HG03439 (cell line): ENCODE results near the gene RPS6KB2.
"Not testable (repeated sequence)": the region's sequence is repeated elsewhere in the genome, so short reads cannot be mapped to it uniquely, and the experiment has no call there.

Source experiments
- ATAC-seq: cut with Tn5 transposase; IDR thresholded peaks from one replicate; pipeline ENCODE4 v1.9.1; 2021; ENCODE audit warnings: mild to moderate bottlenecking, moderate library complexity; ENCODE audit not compliant: unreplicated experiment

The RPS6KB2 gene

GRCh38 chr11:67397536-67397935 is 30.8 kb upstream of the RPS6KB2 start:
- no peak for ATAC-seq

DNA sequence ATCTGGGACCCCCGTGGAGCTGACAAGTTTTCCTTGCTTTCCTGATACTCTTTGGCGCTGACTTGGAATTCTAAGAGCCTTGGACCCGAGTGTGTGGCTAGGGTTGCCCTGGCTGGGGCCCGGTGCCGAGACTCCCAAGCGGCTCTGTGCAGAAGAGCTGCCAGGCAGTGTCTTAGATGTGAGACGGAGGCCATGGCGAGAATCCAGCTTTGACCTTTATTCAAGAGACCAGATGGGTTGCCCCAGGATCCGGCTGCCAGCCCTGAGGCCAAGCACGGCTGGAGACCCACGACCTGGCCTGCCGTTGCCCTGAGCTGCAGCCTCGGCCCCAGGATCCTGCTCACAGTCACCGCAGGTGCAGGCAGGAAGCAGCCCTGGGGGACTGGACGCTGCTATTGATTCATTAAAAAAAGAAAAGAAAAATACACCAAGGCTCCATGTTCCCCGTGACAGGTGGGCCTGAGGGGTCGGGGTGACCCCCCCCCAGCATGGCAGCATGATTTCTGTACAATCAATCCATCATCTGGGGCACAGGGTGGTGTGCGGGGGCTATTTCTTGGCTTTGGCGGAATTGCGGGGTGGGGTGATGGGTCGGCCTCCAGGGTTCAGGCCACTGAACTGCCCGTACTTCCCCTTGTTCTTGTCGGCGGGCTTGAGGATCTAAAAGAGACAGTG is 30.2 kb upstream of the RPS6KB2 start:
- ATAC-seq, result no peak

GRCh38 chr11:67398661-67399563 is 29.4 kb upstream of the RPS6KB2 start:
- no peak for ATAC-seq

- ATAC-seq, result no peak
These were observed 27.9 kb upstream of the RPS6KB2 start for GRCh38 chr11:67400251-67400941.

DNA sequence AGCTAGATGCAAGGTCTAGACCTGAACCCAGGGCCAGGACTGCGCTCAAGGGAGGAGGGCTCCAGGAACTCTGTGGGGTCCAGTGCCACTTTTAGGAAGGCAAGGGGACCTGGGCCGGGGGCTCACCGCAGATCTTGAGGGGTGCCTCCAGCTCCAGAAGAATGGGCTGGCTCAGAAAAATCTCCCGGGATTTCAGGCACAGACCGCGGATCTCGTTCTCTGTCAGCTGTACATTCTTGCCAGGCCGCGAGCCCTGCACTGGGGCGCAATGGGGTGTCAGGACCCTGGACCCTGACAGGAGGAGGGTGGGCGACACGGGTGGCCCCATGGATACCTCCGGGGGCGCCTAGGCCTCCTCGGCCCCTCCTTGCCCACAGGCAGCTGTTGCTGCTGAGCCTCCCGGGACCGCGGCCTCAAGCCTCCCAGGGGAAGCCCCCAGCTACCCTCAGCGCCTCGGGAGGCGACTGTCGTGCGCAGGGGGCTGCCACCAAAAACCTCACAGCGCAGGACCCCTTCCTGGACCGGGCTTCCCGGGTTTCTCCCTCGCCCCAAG is 27.3 kb upstream of the RPS6KB2 start:
- ATAC-seq, result peak; percentile 6

GRCh38 chr11:67401495-67402191 is 26.7 kb upstream of the RPS6KB2 start, which contains the start of gene PPP1CA:
Gene PPP1CA (minus strand): TSS chr11:67401858. CDS start chr11:67401782, 76 bp downstream.
- ATAC-seq, result peak; percentile 61

- ATAC-seq, result not testable (repeated sequence)
These were observed 26.0 kb upstream of the RPS6KB2 start for GRCh38 chr11:67402192-67402839.

- ATAC-seq, result not testable (repeated sequence)
These were observed 25.2 kb upstream of the RPS6KB2 start for GRCh38 chr11:67403085-67403484.

DNA sequence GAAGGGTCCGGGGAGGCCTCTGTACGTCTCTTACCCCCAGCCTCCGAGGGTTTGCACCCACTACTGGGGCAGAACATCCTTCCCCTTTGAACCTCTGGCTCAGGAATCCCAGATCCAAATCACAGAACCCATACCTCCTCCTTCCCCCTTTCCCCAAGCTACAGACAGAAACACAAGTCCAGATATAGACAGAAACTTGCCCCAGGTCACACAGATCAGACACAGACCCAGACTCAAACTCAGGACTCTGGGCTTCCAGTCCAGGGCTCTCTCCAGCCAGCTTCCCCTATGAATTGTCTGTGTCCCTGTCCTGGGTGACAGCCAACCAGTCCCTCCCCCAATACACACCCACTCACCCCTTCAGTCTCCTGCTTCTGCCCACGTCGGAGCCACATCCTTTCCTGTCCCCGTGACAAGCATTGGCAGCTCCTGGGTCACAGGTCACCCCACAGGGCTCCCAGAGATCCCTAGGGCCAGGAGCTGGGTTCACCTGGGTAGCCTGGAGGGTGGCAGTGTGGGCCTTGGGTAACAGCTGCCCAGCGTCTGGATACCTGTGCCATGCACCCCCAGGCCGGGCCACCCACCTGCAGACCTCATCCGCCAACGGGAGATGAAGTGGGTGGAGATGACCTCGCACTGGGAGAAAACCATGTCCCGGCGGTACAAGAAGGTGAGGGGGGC is 23.6 kb upstream of the RPS6KB2 start:
- no peak for ATAC-seq

DNA sequence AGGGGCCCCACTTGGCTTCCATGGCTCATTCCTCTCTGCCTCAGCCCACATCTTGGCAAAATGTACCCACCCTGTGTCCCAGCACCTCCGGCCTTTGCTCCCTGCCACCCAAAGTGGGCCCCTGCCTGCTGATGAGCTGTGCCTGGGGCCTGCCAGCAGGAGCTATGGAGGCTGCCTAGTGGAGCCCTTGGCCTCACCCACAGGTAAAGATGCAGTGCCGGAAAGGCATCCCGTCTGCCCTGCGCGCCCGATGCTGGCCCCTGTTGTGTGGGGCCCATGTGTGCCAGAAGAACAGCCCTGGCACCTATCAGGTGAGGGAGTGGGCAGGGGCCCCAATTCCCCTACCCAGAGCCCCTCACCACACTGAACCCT is 23.1 kb upstream of the RPS6KB2 start:
- ATAC-seq, result no peak

DNA sequence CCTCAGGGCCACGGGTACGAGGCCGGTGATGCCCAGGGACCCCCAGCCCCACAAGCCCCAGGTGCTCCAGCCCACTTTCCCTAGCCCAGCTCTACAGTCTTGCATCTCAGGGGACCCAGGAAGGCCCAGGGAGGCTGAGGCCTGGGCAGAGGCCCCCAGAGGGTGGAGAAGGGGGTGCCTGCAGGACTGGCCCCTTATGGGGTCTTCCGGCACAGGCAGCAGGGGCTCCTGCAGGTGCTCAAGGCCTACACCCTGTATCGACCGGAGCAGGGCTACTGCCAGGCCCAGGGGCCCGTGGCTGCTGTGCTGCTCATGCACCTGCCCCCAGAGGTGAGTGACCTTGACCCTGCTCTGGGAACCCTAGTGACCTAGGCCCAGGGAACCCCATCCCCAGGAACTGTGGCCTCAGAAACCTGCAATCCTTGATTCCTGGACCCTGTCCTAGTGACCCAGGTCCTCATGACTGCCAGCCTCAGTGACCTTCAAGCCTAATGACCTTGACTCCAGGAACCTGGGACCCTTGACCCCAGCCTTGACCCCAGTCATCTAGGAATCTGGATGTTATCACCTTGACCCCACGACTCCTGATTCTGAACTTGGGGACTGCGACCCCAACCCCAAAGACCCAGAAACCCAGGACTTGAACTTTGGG is 22.5 kb upstream of the RPS6KB2 start:
- no peak for ATAC-seq

DNA sequence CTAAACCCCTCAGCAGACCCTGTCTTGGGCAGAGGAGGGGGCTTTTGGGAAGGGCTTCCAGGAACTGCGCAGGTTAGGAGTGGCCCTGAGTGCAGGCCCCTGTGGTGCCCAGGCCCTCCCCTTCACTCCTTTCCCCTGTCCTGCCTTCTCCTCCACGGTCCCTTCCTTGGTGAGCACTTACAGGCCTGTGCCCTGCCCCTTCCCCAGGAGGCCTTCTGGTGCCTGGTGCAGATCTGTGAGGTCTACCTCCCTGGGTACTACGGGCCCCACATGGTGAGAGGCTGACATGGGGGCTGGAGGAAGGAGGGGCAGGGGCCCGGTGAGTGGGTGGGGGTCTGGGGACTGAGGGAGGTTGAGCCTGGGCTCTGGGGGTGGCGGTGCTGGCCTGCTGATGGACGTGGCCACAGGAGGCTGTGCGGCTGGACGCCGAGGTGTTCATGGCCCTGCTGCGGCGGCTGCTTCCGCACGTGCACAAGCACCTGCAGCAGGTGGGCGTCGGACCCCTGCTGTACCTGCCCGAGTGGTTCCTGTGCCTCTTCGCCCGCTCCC is 21.8 kb upstream of the RPS6KB2 start:
- no peak for ATAC-seq

DNA sequence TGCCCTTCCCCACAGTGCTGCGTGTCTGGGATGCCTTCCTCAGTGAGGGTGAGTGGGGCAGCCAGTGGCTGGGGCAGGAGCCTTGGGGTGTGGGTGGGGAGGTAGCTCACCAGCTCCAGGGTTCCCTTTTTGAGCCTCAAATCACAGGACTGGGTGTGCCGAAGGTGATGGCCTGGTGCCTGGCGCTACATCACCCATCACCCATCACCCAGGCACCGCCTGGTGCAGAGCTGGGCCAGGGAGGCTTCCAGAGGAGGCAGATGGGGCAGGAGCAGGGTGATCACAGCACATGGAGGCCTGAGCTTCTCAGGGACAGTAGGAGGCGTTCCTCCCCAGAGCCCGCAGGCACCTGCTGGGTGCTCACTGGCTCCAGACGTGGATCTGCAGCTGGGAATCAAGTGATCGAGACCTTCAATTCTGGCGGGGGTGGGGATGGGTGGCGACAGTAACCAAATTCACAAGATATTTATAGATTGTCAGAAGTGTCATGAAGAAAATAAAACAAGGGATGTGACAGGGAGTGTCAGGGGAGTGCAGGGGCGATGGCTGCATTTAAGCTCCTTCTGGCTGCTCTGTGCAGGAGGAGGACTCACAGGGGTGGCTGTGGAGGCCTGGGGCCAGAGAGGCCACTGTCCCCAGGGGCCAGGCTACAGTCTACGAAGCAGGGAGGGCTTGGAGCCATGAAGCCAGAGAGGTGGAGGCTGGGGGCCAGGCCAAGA is 21.2 kb upstream of the RPS6KB2 start:
- no peak for ATAC-seq

DNA sequence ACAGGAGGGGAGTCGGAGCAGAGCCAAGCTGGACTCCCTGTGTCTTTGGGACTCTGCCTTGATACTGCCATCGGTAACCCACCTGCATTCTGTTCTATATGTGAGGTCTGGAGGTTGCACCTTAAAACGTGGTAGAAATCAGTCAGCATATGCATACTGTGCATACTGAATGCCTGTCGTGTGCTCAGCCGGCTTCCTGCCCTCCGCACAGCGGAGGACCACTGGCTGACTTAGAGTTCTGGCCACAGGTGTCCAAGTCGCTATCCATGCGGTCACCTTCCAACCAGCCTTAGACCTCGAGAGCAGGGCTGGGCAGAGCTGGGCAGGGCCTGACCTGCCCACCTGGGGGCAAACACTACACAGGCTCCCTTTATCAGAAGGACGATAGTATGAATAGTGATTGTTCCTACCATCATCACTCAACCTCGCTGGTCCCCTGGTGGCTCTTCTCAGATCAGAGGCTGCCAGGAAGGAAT is 20.6 kb upstream of the RPS6KB2 start:
- ATAC-seq, result no peak

GRCh38 chr11:67408437-67409200 is 19.7 kb upstream of the RPS6KB2 start:
- no peak for ATAC-seq

DNA sequence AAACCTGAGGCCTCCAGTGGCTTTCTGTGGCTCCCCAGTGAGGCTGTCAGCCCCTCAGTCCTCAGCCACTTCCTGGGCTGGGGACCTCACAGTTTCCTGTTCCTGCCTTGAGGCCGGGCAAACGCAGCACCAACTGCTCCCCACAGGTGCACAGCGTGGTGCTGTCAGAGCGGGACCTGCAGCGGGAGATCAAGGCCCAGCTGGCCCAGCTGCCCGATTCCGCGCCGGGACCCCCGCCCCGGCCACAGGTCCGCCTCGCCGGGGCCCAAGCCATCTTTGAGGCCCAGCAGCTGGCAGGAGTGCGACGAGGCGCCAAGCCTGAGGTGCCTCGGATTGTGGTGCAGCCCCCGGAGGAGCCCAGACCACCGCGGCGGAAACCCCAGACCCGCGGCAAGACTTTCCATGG is 19.0 kb upstream of the RPS6KB2 start:
- ATAC-seq, result no peak

DNA sequence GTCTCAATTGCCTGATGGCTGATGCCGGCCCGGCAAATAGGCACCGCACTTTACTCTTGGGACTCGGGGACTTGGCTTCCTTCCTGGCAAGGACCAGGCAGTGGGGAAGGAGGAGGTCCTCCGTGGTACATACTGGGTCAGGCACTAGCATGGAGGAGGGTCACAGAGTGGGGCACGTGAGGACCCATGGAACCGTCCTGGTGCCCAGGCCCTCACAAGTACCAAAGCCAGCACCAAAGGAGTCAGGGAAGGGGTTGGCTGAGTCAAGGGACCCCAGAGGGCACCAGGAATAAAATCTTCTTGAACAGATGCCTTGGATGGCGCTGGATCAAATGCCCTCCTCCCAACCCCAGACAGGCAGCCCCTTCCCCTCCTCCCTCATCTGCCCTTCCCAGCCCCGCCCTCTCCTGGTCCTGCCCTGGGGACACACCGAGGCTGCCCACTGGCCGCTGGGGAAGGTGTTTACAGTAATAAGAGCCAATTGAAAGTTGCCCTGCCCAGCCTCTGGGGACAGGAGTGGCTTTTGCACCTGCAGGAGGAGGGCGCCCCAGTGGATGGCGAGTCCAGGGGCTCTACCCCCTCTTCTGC is 18.4 kb upstream of the RPS6KB2 start:
- ATAC-seq, result no peak
